Coronary artery (tissue), 2 donors: ENCODE data around the gene SYNCRIP.

ENCODE experiments used
- DNase-seq: peaks from one replicate; pipeline ENCODE4 v3.0.0-alpha.2; 2017; ENCODE audit warnings: low spot score
- H3K27ac ChIP-seq, 2 donors: fragments of 200-600 bp; sonication (generic); one replicate each; pipeline ENCODE4 v1.5.1; 2016 to 2019
- H3K4me3 ChIP-seq: fragments of 200-600 bp; sonication (generic); 2 replicates; pipeline ENCODE4 v1.5.1; 2016; ENCODE audit warnings: mild to moderate bottlenecking, moderate library complexity
- CTCF ChIP-seq: fragments of 200-600 bp; sonication (generic); IDR thresholded peaks from one replicate; pipeline ENCODE4 v1.5.1; 2019; ENCODE audit warnings: antibody characterized with exemption

SYNCRIP gene

GRCh38 chr6:85669735-85670194 is 27.1 kb upstream of the SYNCRIP start:
- H3K27ac ChIP-seq: no peak overlapping the region
- no peak for DNase-seq

GRCh38 chr6:85662251-85662650 is 19.6 kb upstream of the SYNCRIP start:
- no peak for DNase-seq
- no peak overlapping the region for H3K27ac ChIP-seq
- no peak for TF ChIP-seq CTCF
- no peak overlapping the region for H3K4me3 ChIP-seq

More at GRCh38 chr6:85669735-85670194, 27.1 kb upstream of the SYNCRIP start:
- TF ChIP-seq CTCF: no peak
- no peak overlapping the region for H3K4me3 ChIP-seq

- TF ChIP-seq CTCF: no peak
- Histone ChIP-seq H3K27ac (no peak overlapping the region), H3K4me3 (no peak overlapping the region)
- DNase-seq: no peak
Measured at GRCh38 chr6:85660181-85660611, 17.5 kb upstream of the SYNCRIP start.

DNA sequence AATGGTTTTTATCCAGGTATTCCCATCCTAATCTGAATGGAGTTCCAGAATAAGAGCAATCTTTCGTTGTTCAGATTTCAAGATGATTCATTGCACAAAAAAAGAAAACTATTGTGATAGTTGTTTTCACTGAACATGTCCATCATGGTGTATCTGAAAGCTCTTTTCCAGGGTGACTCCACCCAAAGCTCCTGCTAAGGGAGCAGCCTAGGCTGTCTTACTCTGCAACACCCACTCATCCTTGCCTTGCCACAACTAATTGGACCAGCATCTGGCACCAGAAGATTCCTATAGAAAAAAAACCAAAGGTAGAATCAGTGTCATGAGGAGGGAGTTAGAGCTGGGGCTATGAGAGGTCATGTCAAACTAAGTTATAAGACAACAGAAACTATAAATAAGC is 7.9 kb upstream of the SYNCRIP start:
- no peak for TF ChIP-seq CTCF
- Histone ChIP-seq H3K4me3 (no peak overlapping the region), H3K27ac (no peak overlapping the region)
- DNase-seq: no peak

DNA sequence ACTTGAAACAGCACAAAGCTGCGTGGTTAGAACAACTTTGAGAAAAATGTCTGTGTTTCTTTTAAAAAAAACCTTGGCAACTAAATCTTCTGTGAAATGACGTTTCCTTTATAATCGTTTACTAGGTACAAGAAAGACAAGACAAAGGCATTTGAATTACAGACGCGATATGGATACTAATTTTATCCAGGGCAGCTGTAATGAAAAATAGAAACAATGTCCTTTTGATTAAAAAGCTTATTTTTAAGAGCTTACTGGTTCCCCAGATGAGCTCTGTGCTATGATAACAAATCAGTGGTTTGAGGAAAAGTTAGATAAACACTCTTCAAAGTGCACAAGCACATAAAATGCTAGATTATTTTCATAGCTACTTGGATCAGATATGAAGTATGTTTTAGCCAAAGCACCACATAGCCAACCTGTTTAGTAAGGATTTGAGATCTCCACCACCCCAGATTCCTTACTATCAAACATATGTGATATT is 1.6 kb upstream of the SYNCRIP start:
- Histone ChIP-seq H3K4me3 (peak overlapping the region; percentile 92), H3K27ac (peak overlapping the region; percentile 97 to 100)
- TF ChIP-seq CTCF: no peak
- no peak for DNase-seq

- peak; percentile 94 for DNase-seq
- peak overlapping the region; percentile 97 to 100 for H3K27ac ChIP-seq
- no peak for TF ChIP-seq CTCF
- H3K4me3 ChIP-seq: peak overlapping the region; percentile 92
Measured at GRCh38 chr6:85643537-85644278, 1.0 kb upstream of the SYNCRIP start.
